Activated T-cell treated with anti-CD3 and anti-CD28 coated beads, Interleukin-2, amount 50 U/mL, for 48 hours (primary cell): ENCODE measurements around the gene KCTD19.

Experiments used
- DNase-seq, 2 experiments: peaks; one replicate each; pipeline ENCODE4 v3.0.0-alpha.2; 2020

Gene KCTD19

GRCh38 chr16:67312719-67313118 is 13.8 kb downstream of the KCTD19 start:
- no peak for DNase-seq

GRCh38 chr16:67311607-67312488 is 14.7 kb downstream of the KCTD19 start:
- DNase-seq, result peak; percentile 86 to 89

GRCh38 chr16:67310561-67310960 is 16.0 kb downstream of the KCTD19 start:
- no peak for DNase-seq

- no peak for DNase-seq
These were observed 21.1 kb downstream of the KCTD19 start for GRCh38 chr16:67305216-67306071.

GRCh38 chr16:67304020-67304419 is 22.5 kb downstream of the KCTD19 start:
- DNase-seq, result no peak

- DNase-seq, result no peak
These were observed 23.6 kb downstream of the KCTD19 start for GRCh38 chr16:67302970-67303369.

- DNase-seq, result no peak
These were observed 24.5 kb downstream of the KCTD19 start for GRCh38 chr16:67302076-67302475.

GRCh38 chr16:67301080-67301782 is 25.3 kb downstream of the KCTD19 start:
- no peak for DNase-seq

GRCh38 chr16:67299269-67299668 is 27.3 kb downstream of the KCTD19 start:
- DNase-seq, result no peak

- DNase-seq, result no peak
These were observed 28.3 kb downstream of the KCTD19 start for GRCh38 chr16:67298277-67298676.

- no peak for DNase-seq
These were observed 30.1 kb downstream of the KCTD19 start for GRCh38 chr16:67296420-67296819.

- DNase-seq, result no peak
These were observed 31.6 kb downstream of the KCTD19 start for GRCh38 chr16:67294938-67295361.

GRCh38 chr16:67294171-67294757 is 32.3 kb downstream of the KCTD19 start:
- DNase-seq, result no peak

GRCh38 chr16:67291461-67291860 is 35.1 kb downstream of the KCTD19 start:
- DNase-seq, result no peak

- no peak for DNase-seq
These were observed 38.6 kb downstream of the KCTD19 start for GRCh38 chr16:67287960-67288359.

GRCh38 chr16:67286441-67287235 is 39.9 kb downstream of the KCTD19 start:
- DNase-seq, result no peak

GRCh38 chr16:67284699-67285646 is 41.6 kb downstream of the KCTD19 start:
- no peak for DNase-seq

GRCh38 chr16:67283826-67284555 is 42.5 kb downstream of the KCTD19 start:
- DNase-seq, result no peak

- DNase-seq, result no peak
These were observed 43.3 kb downstream of the KCTD19 start for GRCh38 chr16:67283039-67283825.
